ENCODE measurements around the gene HHATL. TPM values are rescaled to one million over a fixed set of nuclear protein-coding genes. Genes with fewer than 3 reads are reported as not detected.
A peak's percentile ranks its signal among the peaks of the same experiment; 100 is the strongest.

Gene HHATL
- total and polyA plus RNA-seq, 2 of the 8 experiments (the other 6 are each of a cell fraction or from before 2014, with no cell fraction given): 0.18 TPM; not detected in 1

- H3K79me1 ChIP-seq (ENCODE audit: low read depth, low read length): no peaks in the 10 kb centered on the region
- H3K23me2 ChIP-seq (ENCODE audit: low read depth, low read length): no peaks in the 10 kb centered on the region
- no peak overlapping the region for H2BK12ac ChIP-seq (ENCODE audit: low read depth, low read length)
- H3K4me2 ChIP-seq (ENCODE audit: insufficient read depth in 1 of 2, low read depth in 2 of 2, low read length in 2 of 2): no peak overlapping the region
- ChIA-PET CTCF (ENCODE audit: partially characterized antibody) (interaction anchor here (0.6 to 4.0 kb wide), 4 partner anchors 11 to 592 kb away, joined by 3 to 18 read pairs (median 4); no protein-coding TSS in a partner anchor), POLR2A (ENCODE audit: partially characterized antibody) (interaction anchor here (1.2 to 1.3 kb wide), 2 partner anchors 16 to 128 kb away, joined by 3 to 4 read pairs; partner anchors contain the start of gene NKTR)
- no peak overlapping the region for H2BK120ac ChIP-seq (replicated peaks; ENCODE audit: low read depth, low read length)
- H3K9ac ChIP-seq (replicated peaks in 1 of 4; ENCODE audit: extremely low read depth in 1 of 4, low read depth in 3 of 4, low read length in 3 of 4): no peak overlapping the region
- H4K20me1 ChIP-seq (replicated peaks in 1 of 2; ENCODE audit: control insufficient read depth in 1 of 2, insufficient read depth in 2 of 2, low read length in 2 of 2): no peaks in the 10 kb centered on the region
- no peak overlapping the region for H3K14ac ChIP-seq (ENCODE audit: insufficient read length)
- 84% methylated on average over 3 of the region's 3 CpGs; no CpG with 5 or more reads in 1 of the 2 experiments for WGBS, 2 experiments (ENCODE audit: extremely low coverage in 1 of 2, insufficient coverage in 1 of 2, insufficient read length in 1 of 2, insufficient replicate concordance in 2 of 2, low coverage in 1 of 2, low lambda C conversion rate in 2 of 2, missing lambda C conversion rate in 1 of 2)
- no peak overlapping the region for H3K23ac ChIP-seq (ENCODE audit: insufficient read length)
- no peak overlapping the region for H2BK15ac ChIP-seq (ENCODE audit: low read length)
- peaks cover 0 to 13% (median 8%) of the 10 kb centered on the region in 4 experiments; a peak in 5 of 7 replicates for H3K4me1 ChIP-seq (replicated peaks in 1 of 4; ENCODE audit: control insufficient read depth in 3 of 4, insufficient read depth in 4 of 4, low read length in 3 of 4)
- no peak overlapping the region for H3K27ac ChIP-seq (ENCODE audit: low read depth, low read length)
- no peaks in the 10 kb centered on the region for H3K9me3 ChIP-seq (ENCODE audit: insufficient read depth in 2 of 2, low read depth in 1 of 2, low read length in 1 of 2)
- no peak overlapping the region for H4K8ac ChIP-seq (ENCODE audit: extremely low read depth, insufficient read depth, low read length)
- H3K27me3 ChIP-seq (replicated peaks in 1 of 4; ENCODE audit: control insufficient read depth in 3 of 4, extremely low read depth in 1 of 4, insufficient read depth in 3 of 4, low read length in 3 of 4): no peaks in the 10 kb centered on the region
- FAIRE-seq: no peak
- H4K5ac ChIP-seq (ENCODE audit: insufficient read length, low read depth, low read length): no peak overlapping the region
- no peaks in the 10 kb centered on the region for H3K79me2 ChIP-seq (ENCODE audit: control insufficient read depth in 1 of 2, insufficient read depth in 2 of 2, low read length in 2 of 2)
- no peak overlapping the region for H2BK20ac ChIP-seq (ENCODE audit: low read length)
- no peaks in the 10 kb centered on the region for H3K36me3 ChIP-seq (ENCODE audit: control insufficient read depth in 2 of 4, insufficient read depth in 4 of 4, low read length in 3 of 4)
- H3K18ac ChIP-seq (ENCODE audit: extremely low read depth, low read length): no peak overlapping the region
- no peak overlapping the region for H2AK5ac ChIP-seq (ENCODE audit: low read depth, low read length)
- no peak overlapping the region for H3K4ac ChIP-seq (replicated peaks; ENCODE audit: insufficient read length, low read depth, low read length)
- H4K91ac ChIP-seq (replicated peaks; ENCODE audit: insufficient read length, low read length): no peak overlapping the region
- no peak overlapping the region for H2AFZ ChIP-seq (ENCODE audit: low read length)
- no peak overlapping the region for H2BK5ac ChIP-seq (ENCODE audit: low read depth, low read length)
- no peak overlapping the region for H3K56ac ChIP-seq (replicated peaks; ENCODE audit: insufficient read length, low read depth, low read length)
- no peak overlapping the region for H3K4me3 ChIP-seq (ENCODE audit: extremely low read depth in 1 of 4, insufficient read depth in 2 of 4, low read depth in 3 of 4, low read length in 4 of 4)
- DNase-seq (ENCODE audit: low read depth in 1 of 2, low spot score in 2 of 2): peak in 1 of 2 experiments; percentile 30
- TF ChIP-seq ATF2 (IDR thresholded peaks at IDR 0.05; ENCODE audit: low read length) (no peak), TEAD4 (IDR thresholded peaks at IDR 0.05; ENCODE audit: low read depth, low read length) (no peak), HDAC2 (IDR thresholded peaks at IDR 0.05; ENCODE audit: borderline replicate concordance in 1 of 2, low read depth in 2 of 2, low read length in 2 of 2) (no peak), YY1 (IDR thresholded peaks at IDR 0.05; ENCODE audit: low read depth, low read length) (no peak), SP1 (IDR thresholded peaks at IDR 0.05; ENCODE audit: low read depth, low read length) (no peak), RBBP5 (IDR thresholded peaks at IDR 0.05; ENCODE audit: borderline replicate concordance, low read depth, low read length) (no peak), ATF3 (IDR thresholded peaks at IDR 0.05; ENCODE audit: insufficient read depth, low read depth, low read length) (no peak), E2F6 (IDR thresholded peaks at IDR 0.05) (no peak), RAD21 (IDR thresholded peaks at IDR 0.05 in 1 of 2, conservative IDR thresholded peaks at IDR 0.05 in 1 of 2; ENCODE audit: low read depth in 2 of 2, low read length in 2 of 2) (no peak)
These were observed 26.2 kb upstream of the HHATL start for GRCh38 chr3:42728668-42729364.
